A549 (cell line): ENCODE results near the gene TESMIN. TPM values are rescaled to one million over a fixed set of nuclear protein-coding genes. Genes with fewer than 3 reads are reported as not detected.

Source experiments
- ATAC-seq, 2 experiments: fragments of 200-7000 bp in 1 of 2; fragments of >200 bp in 1 of 2; cut with Nextera tagmentation in 1 of 2; cut with Tn5 transposase in 1 of 2; 3 replicates each; pipeline versions ENCODE4 v1.8.0 to v1.9.1; 2018 to 2020; ENCODE audit warnings: mild to moderate bottlenecking in 1 of 2, moderate library complexity in 1 of 2
- CTCF ChIA-PET: fragments of 300-600 bp; sonication (Branson Sonifier 250); formaldehyde crosslinking; extraction: SDS; loops from one replicate; lab custom pipeline; 2021; ENCODE audit warnings: antibody characterized with exemption, inconsistent platforms; lab: Yijun Ruan, JAX
- POLR2A ChIA-PET: fragments of 350-600 bp; formaldehyde crosslinking; extraction: SDS; loops from one replicate; lab custom pipeline; 2021; ENCODE audit warnings: antibody characterized with exemption, inconsistent platforms; lab: Yijun Ruan, JAX
- DNase-seq, 2 experiments: peaks; one replicate each; pipeline versions ENCODE4 v3.0.0 to v3.0.0-alpha.2; 2011 to 2016; ENCODE audit warnings: low read depth in 1 of 2, low spot score in 1 of 2
- FAIRE-seq: peaks from 2 replicates; lab custom pipeline; 2011; peaks lifted over from hg19 to GRCh38; lab: Jason Lieb, UNC
- H3K27ac ChIP-seq, 2 experiments: fragments of >200 bp; sonication (Bioruptor Twin); formaldehyde crosslinking; 3 replicates each; pipeline ENCODE4 v1.5.1; 2016 to 2017
- H3K4me1 ChIP-seq: fragments of >200 bp; sonication (Bioruptor Twin); formaldehyde crosslinking; 3 replicates; pipeline ENCODE4 v1.6.1; 2016
- H3K4me2 ChIP-seq: fragments of >200 bp; sonication (Bioruptor Twin); formaldehyde crosslinking; 3 replicates; pipeline ENCODE4 v1.6.1; 2016
- H3K4me3 ChIP-seq: fragments of >200 bp; sonication (Bioruptor Twin); formaldehyde crosslinking; 3 replicates; pipeline ENCODE4 v1.5.1; 2016
- H3K9me3 ChIP-seq: fragments of >200 bp; sonication (Bioruptor Twin); formaldehyde crosslinking; 3 replicates; pipeline ENCODE4 v1.6.1; 2016
- BHLHE40 ChIP-seq: IDR thresholded peaks from 2 replicates; pipeline ENCODE4 v1.6.1; 2012; ENCODE audit warnings: low read depth, low read length, inconsistent platforms
- CBX8 ChIP-seq: fragments of 200-600 bp; sonication (generic); IDR thresholded peaks from 2 replicates; pipeline ENCODE4 v1.6.1; 2016
- CHD2 ChIP-seq: fragments of 150-350 bp; IDR thresholded peaks from 2 replicates; pipeline ENCODE4 v1.6.1; 2014; ENCODE audit warnings: low read length; ENCODE audit not compliant: partially characterized antibody
- CHD4 ChIP-seq: fragments of 200-600 bp; sonication (generic); IDR thresholded peaks from 2 replicates; pipeline ENCODE4 v1.6.1; 2016; ENCODE audit warnings: antibody characterized with exemption, mild to moderate bottlenecking, borderline replicate concordance
- EHMT2 ChIP-seq: fragments of 200-600 bp; sonication (generic); IDR thresholded peaks from 2 replicates; pipeline ENCODE4 v1.6.1; 2016; ENCODE audit warnings: antibody characterized with exemption, low read depth, mild to moderate bottlenecking, moderate library complexity
- ELK1 ChIP-seq: fragments of 150-350 bp; IDR thresholded peaks from 2 replicates; pipeline ENCODE4 v1.6.1; 2014; ENCODE audit warnings: low read depth, mild to moderate bottlenecking, low read length
- FOSL2 ChIP-seq, 2 experiments: fragments of 450-650 bp in 1 of 2; fragments of >200 bp in 1 of 2; sonication (Bioruptor Twin) in 1 of 2; formaldehyde crosslinking; IDR thresholded peaks; 2 replicates each; pipeline versions ENCODE4 v1.5.0 to v1.6.1; 2016 to 2020; ENCODE audit warnings: mild to moderate bottlenecking in 1 of 2, moderate library complexity in 1 of 2
- FOXS1 ChIP-seq: fragments of 250-450 bp; sonication (Bioruptor Pico); IDR thresholded peaks from 2 replicates; pipeline ENCODE4 v1.5.0; 2020; ENCODE audit warnings: mild to moderate bottlenecking, moderate library complexity
- GATA3 ChIP-seq: IDR thresholded peaks from 2 replicates; pipeline ENCODE4 v1.6.1; 2012; ENCODE audit warnings: borderline replicate concordance
- JUNB ChIP-seq: fragments of >200 bp; sonication (Bioruptor Twin); formaldehyde crosslinking; IDR thresholded peaks from 2 replicates; pipeline ENCODE4 v1.6.1; 2016
- MAZ ChIP-seq: fragments of 150-350 bp; IDR thresholded peaks from 2 replicates; pipeline ENCODE4 v1.6.1; 2014; ENCODE audit warnings: antibody characterized with exemption, low read depth, low read length, borderline replicate concordance
- NR3C1 ChIP-seq: fragments of >200 bp; sonication (Bioruptor Twin); formaldehyde crosslinking; IDR thresholded peaks from 3 replicates; pipeline ENCODE4 v1.6.1; 2017
- PHF8 ChIP-seq: fragments of 200-600 bp; sonication (generic); IDR thresholded peaks from 2 replicates; pipeline ENCODE4 v1.6.1; 2016; ENCODE audit warnings: low read depth, mild to moderate bottlenecking, antibody characterized with exemption, moderate library complexity, borderline replicate concordance
- RAD21 ChIP-seq, 2 experiments: fragments of >200 bp in 1 of 2; sonication (Bioruptor Twin) in 1 of 2; formaldehyde crosslinking in 1 of 2; IDR thresholded peaks in 1 of 2; conservative IDR thresholded peaks in 1 of 2; 2 replicates in 1 of 2; 3 replicates in 1 of 2; pipeline ENCODE4 v1.6.1; 2012 to 2018; ENCODE audit warnings: inconsistent platforms in 1 of 2
- RARB ChIP-seq: fragments of 250-450 bp; sonication (Bioruptor Pico); IDR thresholded peaks from 2 replicates; pipeline ENCODE4 v1.8.0; 2021; ENCODE audit warnings: mild to moderate bottlenecking, moderate library complexity
- RCOR1 ChIP-seq: fragments of 150-350 bp; IDR thresholded peaks from 2 replicates; pipeline ENCODE4 v1.6.1; 2014; ENCODE audit warnings: antibody characterized with exemption, low read length, low read depth
- RFX5 ChIP-seq: fragments of 450-650 bp; IDR thresholded peaks from 2 replicates; pipeline ENCODE4 v1.7.1; 2014; ENCODE audit warnings: antibody characterized with exemption, mild to moderate bottlenecking, moderate library complexity
- SREBF2 ChIP-seq: fragments of 450-650 bp; IDR thresholded peaks from 2 replicates; pipeline ENCODE4 v1.6.1; 2014; ENCODE audit warnings: mild to moderate bottlenecking, moderate library complexity
- TP53 ChIP-seq: fragments of 250-450 bp; sonication (Bioruptor Pico); IDR thresholded peaks from 2 replicates; pipeline ENCODE4 v1.5.0; 2021; ENCODE audit warnings: mild to moderate bottlenecking, moderate library complexity
- ZNF302 ChIP-seq: fragments of 250-450 bp; sonication (Bioruptor Pico); IDR thresholded peaks from 2 replicates; pipeline ENCODE4 v1.9.0; 2021; ENCODE audit warnings: inconsistent platforms, mild to moderate bottlenecking, moderate library complexity
- WGBS: methylation state at CpG from one replicate; pipeline ENCODE4 v1.1.6; 2017; ENCODE audit errors: missing lambda C conversion rate; 5-methylcytosine and 5-hydroxymethylcytosine counted together
- polyA plus RNA-seq, 4 experiments: library from polyadenylated mRNA; depleted of rRNA in 3 of 4; stranded (reverse); fragments of >200 nt; fragmentation: RNase III in 1 of 4; extraction: RNeasy Plus Mini Kit Qiagen cat#74134 plus additional on column Dnase treatment in 1 of 4; gene quantifications; 2 replicates in 3 of 4; 3 replicates in 1 of 4; pipeline ENCODE4 v1.2.3, GENCODE V29; 2011 to 2017
- TF ChIP-seq, protein P1 (sequence below): fragments of 200-600 bp; sonication (generic); IDR thresholded peaks from 2 replicates; pipeline ENCODE4 v1.6.1; 2016; ENCODE audit warnings: antibody characterized with exemption, mild to moderate bottlenecking, moderate library complexity

TESMIN gene
- polyA plus RNA-seq, 2 of the 4 experiments (the other 2 are of a cell fraction): 4.5 to 5.2 TPM

GRCh38 chr11:68709062-68709461, 42.3 kb downstream of the TESMIN start:
- no peak for TF ChIP-seq RARB (CRISPR knock-in tag)
- no peak for TF ChIP-seq EHMT2
- no peak for TF ChIP-seq SREBF2
- TF ChIP-seq FOSL2 (IDR thresholded peaks at IDR 0.05): no peak
- no peak for TF ChIP-seq FOSL2 (CRISPR knock-in tag; IDR thresholded peaks at IDR 0.05)
- ATAC-seq: no peak
- 74% methylated on average over 12 of the region's 12 CpGs for WGBS
- no peak for DNase-seq
- POLR2A ChIA-PET: no interaction called here
- H3K9me3 ChIP-seq: no peaks in the 10 kb centered on the region
- H3K4me2 ChIP-seq: no peak overlapping the region
- no peak overlapping the region for H3K27ac ChIP-seq
- FAIRE-seq: no peak
- H3K4me1 ChIP-seq: no peaks in the 10 kb centered on the region
- CTCF ChIA-PET: interaction anchor here (0.6 to 1.8 kb wide), 3 partner anchors 23 to 514 kb away, joined by 3 to 5 read pairs (median 3); no protein-coding TSS in a partner anchor
- no peak overlapping the region for H3K4me3 ChIP-seq

DNA sequence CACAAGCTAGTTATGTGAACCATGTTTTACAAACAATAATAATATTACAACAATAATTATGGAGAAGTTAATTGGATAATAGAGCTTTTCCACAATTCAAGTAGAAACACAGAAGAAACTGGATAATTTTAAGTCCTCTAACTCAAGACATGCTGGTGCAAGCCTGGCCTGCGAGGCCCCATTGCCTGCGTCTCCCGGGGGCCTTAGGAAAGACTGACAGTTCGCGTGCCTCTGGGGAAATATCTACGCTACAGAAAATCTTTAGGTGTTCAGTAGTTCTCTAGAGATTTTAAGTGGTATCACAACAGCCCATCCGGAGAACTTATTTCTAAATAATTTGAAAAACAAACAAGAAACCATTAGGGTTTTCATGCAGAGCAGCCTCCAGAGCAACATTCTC, 43.8 kb downstream of the TESMIN start:
- Histone ChIP-seq H3K27ac (no peak overlapping the region), H3K4me1 (no peaks in the 10 kb centered on the region), H3K4me3 (no peak overlapping the region), H3K4me2 (no peak overlapping the region), H3K9me3 (no peaks in the 10 kb centered on the region)
- ChIA-PET POLR2A (no interaction called here), CTCF (no interaction called here)
- WGBS: 91% methylated on average over 7 of the region's 7 CpGs
- TF ChIP-seq TP53 (CRISPR knock-in tag) (no peak), FOSL2 (IDR thresholded peaks at IDR 0.05) (no peak), FOSL2 (CRISPR knock-in tag; IDR thresholded peaks at IDR 0.05) (no peak), FOXS1 (CRISPR knock-in tag) (no peak), ELK1 (no peak), CHD2 (no peak), ZNF302 (CRISPR knock-in tag) (no peak), BHLHE40 (no peak), MAZ (no peak), JUNB (no peak), RCOR1 (no peak), CHD4 (no peak), GATA3 (no peak), RAD21 (conservative IDR thresholded peaks at IDR 0.05 in 1 of 2, IDR thresholded peaks at IDR 0.05 in 1 of 2) (no peak), EHMT2 (no peak), CBX8 (no peak)
- TF ChIP-seq, protein P1, sequence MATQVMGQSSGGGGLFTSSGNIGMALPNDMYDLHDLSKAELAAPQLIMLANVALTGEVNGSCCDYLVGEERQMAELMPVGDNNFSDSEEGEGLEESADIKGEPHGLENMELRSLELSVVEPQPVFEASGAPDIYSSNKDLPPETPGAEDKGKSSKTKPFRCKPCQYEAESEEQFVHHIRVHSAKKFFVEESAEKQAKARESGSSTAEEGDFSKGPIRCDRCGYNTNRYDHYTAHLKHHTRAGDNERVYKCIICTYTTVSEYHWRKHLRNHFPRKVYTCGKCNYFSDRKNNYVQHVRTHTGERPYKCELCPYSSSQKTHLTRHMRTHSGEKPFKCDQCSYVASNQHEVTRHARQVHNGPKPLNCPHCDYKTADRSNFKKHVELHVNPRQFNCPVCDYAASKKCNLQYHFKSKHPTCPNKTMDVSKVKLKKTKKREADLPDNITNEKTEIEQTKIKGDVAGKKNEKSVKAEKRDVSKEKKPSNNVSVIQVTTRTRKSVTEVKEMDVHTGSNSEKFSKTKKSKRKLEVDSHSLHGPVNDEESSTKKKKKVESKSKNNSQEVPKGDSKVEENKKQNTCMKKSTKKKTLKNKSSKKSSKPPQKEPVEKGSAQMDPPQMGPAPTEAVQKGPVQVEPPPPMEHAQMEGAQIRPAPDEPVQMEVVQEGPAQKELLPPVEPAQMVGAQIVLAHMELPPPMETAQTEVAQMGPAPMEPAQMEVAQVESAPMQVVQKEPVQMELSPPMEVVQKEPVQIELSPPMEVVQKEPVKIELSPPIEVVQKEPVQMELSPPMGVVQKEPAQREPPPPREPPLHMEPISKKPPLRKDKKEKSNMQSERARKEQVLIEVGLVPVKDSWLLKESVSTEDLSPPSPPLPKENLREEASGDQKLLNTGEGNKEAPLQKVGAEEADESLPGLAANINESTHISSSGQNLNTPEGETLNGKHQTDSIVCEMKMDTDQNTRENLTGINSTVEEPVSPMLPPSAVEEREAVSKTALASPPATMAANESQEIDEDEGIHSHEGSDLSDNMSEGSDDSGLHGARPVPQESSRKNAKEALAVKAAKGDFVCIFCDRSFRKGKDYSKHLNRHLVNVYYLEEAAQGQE: no peak
- no peak for DNase-seq
- ATAC-seq: no peak
- no peak for FAIRE-seq

DNA sequence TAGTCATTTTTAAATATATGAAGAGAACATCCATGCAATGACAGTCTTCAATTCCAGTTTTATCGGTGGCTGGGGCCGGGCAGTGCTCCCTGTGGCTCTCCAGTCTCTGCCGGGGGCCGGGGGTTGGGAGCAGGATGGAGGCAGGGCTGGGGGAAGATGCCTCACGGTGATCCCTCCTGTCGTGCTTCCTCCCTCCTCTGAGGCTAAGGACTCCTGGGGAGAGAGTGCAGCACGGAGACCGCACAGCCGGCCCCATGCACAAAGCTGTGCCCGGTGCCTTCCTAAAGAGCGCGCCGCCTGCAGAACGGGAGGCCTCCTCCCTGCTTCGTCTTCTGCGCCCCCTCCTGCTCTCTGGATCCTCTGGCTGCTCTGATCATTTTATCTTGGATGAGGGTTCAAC, 46.4 kb downstream of the TESMIN start:
- DNase-seq: no peak
- Histone ChIP-seq H3K9me3 (no peaks in the 10 kb centered on the region), H3K4me2 (no peak overlapping the region), H3K27ac (no peak overlapping the region), H3K4me3 (no peak overlapping the region), H3K4me1 (no peaks in the 10 kb centered on the region)
- no peak for TF ChIP-seq CBX8
- no peak for TF ChIP-seq CHD2
- no peak for TF ChIP-seq PHF8
- TF ChIP-seq RFX5: no peak
- TF ChIP-seq NR3C1: no peak
- ATAC-seq: no peak; a peak in 2 of 6 replicates
- 52% methylated on average over 15 of the region's 16 CpGs for WGBS
- ChIA-PET POLR2A (no interaction called here), CTCF (interaction anchor here (0.6 to 1.9 kb wide), 2 partner anchors 13 to 894 kb away, joined by 3 to 6 read pairs; no protein-coding TSS in a partner anchor)
- FAIRE-seq: no peak
